ENCODE measurements around the gene SLC25A3. TPM values are rescaled to one million over a fixed set of nuclear protein-coding genes. Genes with fewer than 3 reads are reported as not detected.

Gene SLC25A3
- total and polyA plus RNA-seq, 9 of the 15 experiments (the other 6 are each of a cell fraction or from before 2014, with no cell fraction given): 264 to 766 (median 495) TPM

GRCh38 chr12:98612696-98613334, 19.3 kb downstream of the SLC25A3 start:
- Histone ChIP-seq H3K27me3 (ENCODE audit: control insufficient read depth in 2 of 2, insufficient read depth in 2 of 2, low read length in 2 of 2) (no peaks in the 10 kb centered on the region), H2AFZ (ENCODE audit: low read depth, low read length) (0 out of 2 replicates have a peak overlapping the region, but pooled peaks have one; percentile 10), H3K36me3 (ENCODE audit: control insufficient read depth, insufficient read depth, low read length) (no peaks in the 10 kb centered on the region), H4K20me1 (replicated peaks; ENCODE audit: control insufficient read depth, insufficient read depth, low read length) (no peaks in the 10 kb centered on the region), H3K9me1 (ENCODE audit: control insufficient read depth, insufficient read depth, low read length) (no peaks in the 10 kb centered on the region), H3K9ac (ENCODE audit: insufficient read depth in 1 of 2, low read depth in 2 of 2, low read length in 2 of 2) (no peak overlapping the region), H3K4me3 (no peak overlapping the region), H3K4me2 (ENCODE audit: insufficient read depth, low read length) (no peak overlapping the region), H3K27ac (ENCODE audit: extremely low read depth, low read depth, low read length) (no peak overlapping the region), H3K9me3 (replicated peaks; ENCODE audit: control insufficient read depth, insufficient read depth, low read depth, low read length) (no peaks in the 10 kb centered on the region), H3K79me2 (ENCODE audit: control insufficient read depth, insufficient read depth, low read length) (no peaks in the 10 kb centered on the region), H3K4me1 (replicated peaks in 1 of 2; ENCODE audit: control insufficient read depth in 2 of 2, insufficient read depth in 2 of 2, low read length in 2 of 2) (no peaks in the 10 kb centered on the region; a peak in 1 of 5 replicates)
- FAIRE-seq: no peak
- in situ Hi-C loops (cut with MboI): no loop called here
- no TSS peak for BruUV-seq (replicated peaks)
- intact Hi-C loops (cut with micrococcal nuclease): no loop called here
- peak in 1 of 4 experiments; percentile 16 for DNase-seq (ENCODE audit: extremely low read depth in 1 of 4, low spot score in 3 of 4)
- 40% methylated on average over 5 of the region's 5 CpGs for whole genome bisulfite sequencing (ENCODE audit: insufficient coverage, low coverage, missing lambda C conversion rate)
- TF ChIP-seq E2F3 (CRISPR knock-in tag; IDR thresholded peaks at IDR 0.05) (no peak), ZNF318 (IDR thresholded peaks at IDR 0.05; ENCODE audit: borderline replicate concordance in 1 of 2, low read depth in 1 of 2) (no peak), HDAC6 (IDR thresholded peaks at IDR 0.05; ENCODE audit: low read depth, low read length) (no peak), MXI1 (IDR thresholded peaks at IDR 0.05; ENCODE audit: low read depth, low read length) (no peak), POU5F1 (IDR thresholded peaks at IDR 0.05; ENCODE audit: borderline replicate concordance, low read depth, low read length, partially characterized antibody) (no peak), ZNF280B (CRISPR knock-in tag; IDR thresholded peaks at IDR 0.05) (no peak), SMAD4 (CRISPR knock-in tag; conservative IDR thresholded peaks at IDR 0.05) (no peak)
- ChIA-PET CTCF (ENCODE audit: low intra/inter-chr PET ratio) (no interaction called here), POLR2A (no interaction called here)
- ATAC-seq: peak; percentile 74

Data from K562 (cell line).